Endothelial cell of hepatic sinusoid (primary cell): ENCODE data around the gene HOXB9.

ENCODE experiments used
- in situ Hi-C: cut with HindIII; loops from 2 replicates; pipeline ENCODE4 v1.10.0; 2017; ENCODE audit warnings: low sequenced_read_pairs

Gene HOXB9

DNA sequence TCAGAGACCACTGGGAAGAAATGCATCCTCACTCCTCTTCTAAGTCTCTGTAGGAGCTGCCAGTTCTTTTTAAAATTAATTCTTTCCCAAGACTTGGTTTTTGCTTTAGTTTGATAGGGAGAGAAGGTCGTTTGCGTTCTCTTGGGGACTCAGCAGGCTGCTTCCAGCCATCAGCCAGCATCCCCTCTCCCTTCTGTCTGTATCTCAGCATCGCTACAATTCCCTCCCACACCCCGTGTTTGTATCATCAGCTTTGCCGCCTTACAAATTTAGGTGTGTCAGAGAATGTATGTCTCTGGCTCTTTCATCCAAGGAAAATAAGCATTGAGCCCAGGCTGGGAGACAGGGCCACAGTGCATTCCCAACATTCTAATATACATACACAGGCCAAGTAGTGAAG, 26.8 kb downstream of the HOXB9 start:
- in situ Hi-C loops: no loop called here

GRCh38 chr17:48598736-48599135, 27.4 kb downstream of the HOXB9 start:
- in situ Hi-C loops: no loop called here

GRCh38 chr17:48597778-48598631, 28.2 kb downstream of the HOXB9 start:
- in situ Hi-C loops: no loop called here

DNA sequence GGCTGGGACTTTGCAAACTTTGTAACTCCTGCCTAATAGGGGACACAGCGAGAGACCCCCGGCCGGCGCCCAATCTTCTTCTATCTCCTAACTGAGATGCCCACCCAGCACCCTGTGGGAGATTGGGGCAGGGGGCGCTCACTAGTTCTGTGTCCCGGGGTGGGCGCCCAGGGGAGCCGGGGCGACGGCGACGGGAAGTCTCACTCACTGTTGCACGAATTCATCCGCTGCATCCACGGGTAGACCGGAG, 28.7 kb downstream of the HOXB9 start:
- in situ Hi-C loops: no loop called here

- in situ Hi-C loops: no loop called here
These were observed 29.2 kb downstream of the HOXB9 start for GRCh38 chr17:48596735-48597527.

GRCh38 chr17:48596000-48596734, 30.0 kb downstream of the HOXB9 start:
- in situ Hi-C loops: no loop called here

DNA sequence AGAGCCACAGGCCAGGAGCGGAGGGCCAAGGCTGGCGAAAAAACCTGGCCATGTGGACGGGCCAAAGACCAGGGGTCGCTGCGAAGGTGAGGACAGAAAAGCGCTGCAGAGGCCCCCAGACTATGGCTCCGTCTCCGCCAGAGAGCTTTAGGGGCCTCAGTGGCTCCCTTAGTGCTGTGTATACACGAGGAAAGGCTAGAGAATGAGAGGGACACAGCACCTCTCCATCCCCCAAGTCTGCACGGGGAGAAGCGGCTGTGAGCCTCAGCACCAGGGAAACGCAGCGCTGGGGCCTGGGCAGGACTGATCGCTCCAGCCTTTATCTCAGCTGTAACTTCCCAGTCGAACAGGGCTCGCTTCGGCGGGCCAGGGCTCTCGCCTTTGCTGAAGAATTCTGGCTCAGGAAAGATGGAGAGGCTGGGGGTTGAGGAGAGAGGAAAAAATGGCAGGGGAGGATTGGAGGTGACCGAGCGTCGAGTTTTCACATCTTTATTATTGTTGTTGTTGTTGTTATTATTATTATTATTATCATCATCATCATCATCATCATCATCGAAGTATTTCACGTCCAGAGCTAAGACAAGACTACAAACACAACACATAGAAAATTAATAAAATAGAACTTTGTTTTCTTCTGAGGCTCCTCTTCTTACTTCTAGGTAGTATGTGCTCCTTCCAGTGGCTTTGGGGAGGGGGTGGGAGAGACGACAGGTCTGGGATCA, 30.7 kb downstream of the HOXB9 start:
- in situ Hi-C loops: no loop called here

DNA sequence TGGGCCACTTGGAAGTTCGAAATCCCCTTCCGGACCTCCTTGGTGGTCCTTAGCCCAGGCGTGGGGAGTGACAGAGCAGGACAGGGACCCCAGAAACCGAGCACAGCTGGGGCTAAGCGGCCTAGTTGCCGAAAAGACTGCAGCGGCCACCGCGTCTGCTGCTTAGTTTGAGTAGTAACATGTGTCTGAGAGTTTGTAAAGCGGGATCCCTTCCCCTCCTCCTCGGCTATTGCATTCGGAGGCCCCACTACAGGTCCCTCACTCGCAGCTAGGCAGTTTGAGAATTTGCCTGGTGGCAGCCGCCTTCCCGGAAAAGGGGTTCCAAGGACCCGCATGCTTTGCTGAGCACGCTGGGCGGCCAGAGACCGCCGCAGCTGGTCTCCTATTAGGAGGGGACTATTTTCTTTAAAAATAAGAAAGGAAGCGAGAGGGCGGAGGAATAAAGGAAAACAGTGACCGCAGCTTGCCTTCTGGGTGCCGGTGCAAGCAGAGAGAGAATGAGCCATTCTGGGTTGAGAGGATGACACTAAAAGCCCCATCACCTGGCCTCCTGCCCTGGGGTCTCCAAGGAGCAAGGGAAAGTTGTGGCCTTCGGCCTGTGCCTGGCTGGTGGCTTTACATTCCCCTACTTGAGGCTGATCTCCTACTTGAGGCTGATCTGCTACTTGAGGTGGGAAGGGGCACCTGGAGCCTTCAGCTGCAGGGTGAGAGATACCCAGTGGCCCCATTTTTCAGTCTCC, 31.4 kb downstream of the HOXB9 start:
- in situ Hi-C loops: no loop called here

DNA sequence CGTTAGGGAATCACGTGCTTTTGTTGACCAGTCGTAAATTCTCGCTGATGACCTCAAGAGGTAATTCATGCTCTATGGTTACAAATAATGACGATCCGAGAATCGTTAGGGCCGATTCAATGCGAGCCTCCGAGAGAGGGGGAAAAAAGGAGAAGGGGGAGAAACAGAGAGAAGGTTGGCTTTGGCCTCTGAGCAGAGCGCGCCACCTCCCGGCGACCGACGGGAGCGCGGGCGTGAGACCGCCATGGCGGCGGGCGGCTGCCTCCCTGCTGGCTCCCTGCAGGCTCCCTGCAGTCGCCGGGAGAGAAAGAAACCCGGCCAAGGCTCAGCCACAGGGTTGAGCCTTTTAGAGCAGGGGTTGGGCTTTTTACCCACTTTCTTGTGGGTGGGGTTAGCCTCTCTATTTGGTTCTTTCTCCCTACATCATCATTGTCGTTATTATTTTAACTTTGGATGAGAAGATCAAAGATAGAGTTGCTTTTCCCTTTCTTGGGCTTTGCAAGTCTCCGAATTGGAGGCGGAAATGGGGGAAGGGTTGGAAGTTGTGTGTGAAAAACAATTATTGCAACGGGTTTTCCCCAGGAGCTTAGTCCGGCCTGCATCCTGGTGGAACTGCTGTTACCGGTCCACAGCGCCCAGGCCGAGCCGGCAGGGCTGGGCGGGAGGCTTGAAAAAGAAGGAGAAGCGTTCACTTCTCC, 32.2 kb downstream of the HOXB9 start:
- in situ Hi-C loops: no loop called here

- in situ Hi-C loops: no loop called here
These were observed 32.9 kb downstream of the HOXB9 start, which contains the start of gene HOXB5 for GRCh38 chr17:48593126-48593829. Gene HOXB5 (minus strand): TSS chr17:48593779. CDS start chr17:48593682, 97 bp downstream.

GRCh38 chr17:48592577-48592976, 33.6 kb downstream of the HOXB9 start:
- in situ Hi-C loops: no loop called here

DNA sequence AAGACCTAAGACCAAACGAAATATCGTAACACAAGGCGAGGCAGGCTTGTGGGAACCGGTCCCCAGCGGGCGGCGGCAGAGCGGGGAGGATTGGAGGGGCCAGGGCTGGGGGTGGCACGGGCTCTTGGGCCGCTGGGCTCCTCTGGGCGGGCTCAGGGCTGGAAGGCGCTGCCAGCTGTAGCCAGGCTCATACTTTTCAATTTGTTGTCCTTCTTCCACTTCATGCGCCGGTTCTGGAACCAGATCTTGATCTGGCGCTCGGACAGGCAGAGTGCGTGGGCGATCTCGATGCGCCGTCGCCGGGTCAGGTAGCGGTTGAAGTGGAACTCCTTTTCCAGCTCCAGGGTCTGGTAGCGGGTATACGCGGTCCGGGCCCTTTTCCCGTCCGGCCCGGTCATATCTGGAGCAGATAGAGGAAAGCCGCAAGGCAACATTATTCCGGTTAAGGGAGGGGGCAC, 34.1 kb downstream of the HOXB9 start:
- in situ Hi-C loops: no loop called here

DNA sequence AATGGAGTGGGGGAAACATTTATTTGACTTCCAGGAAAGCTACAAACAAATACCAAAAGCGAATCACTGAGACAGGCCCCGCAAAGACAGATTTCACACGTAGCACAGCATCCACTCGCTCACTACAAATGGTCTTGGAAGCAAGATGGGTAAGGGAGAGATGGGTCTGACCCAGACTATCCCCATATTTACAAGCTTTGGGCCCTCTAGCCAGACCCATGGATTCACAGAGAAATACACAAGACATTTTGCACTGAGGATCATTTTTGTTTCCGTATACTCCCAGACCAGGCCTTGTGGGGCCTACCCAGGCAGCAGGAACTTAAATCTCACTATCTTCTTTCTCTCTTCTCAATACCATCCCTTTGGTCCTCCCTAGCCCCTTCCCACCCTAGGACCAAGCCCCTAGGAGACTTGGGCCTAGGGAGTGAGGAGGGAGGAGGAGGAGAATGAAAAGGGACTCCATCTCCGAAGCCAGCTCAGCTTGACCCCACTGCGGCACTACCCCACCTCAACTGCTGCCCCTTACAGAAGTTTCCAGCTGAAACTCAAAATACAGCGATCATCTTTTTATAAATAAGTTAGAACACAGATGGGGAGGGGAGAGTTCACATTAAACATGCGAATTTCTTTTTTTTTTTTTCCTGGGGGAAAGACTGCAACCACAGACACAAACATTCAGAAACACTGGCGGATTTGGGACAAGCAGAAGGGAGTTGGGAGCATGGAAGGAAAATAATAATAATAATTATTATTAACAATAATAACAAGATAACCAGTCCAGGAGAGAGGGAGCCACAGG, 34.7 kb downstream of the HOXB9 start:
- in situ Hi-C loops: no loop called here

DNA sequence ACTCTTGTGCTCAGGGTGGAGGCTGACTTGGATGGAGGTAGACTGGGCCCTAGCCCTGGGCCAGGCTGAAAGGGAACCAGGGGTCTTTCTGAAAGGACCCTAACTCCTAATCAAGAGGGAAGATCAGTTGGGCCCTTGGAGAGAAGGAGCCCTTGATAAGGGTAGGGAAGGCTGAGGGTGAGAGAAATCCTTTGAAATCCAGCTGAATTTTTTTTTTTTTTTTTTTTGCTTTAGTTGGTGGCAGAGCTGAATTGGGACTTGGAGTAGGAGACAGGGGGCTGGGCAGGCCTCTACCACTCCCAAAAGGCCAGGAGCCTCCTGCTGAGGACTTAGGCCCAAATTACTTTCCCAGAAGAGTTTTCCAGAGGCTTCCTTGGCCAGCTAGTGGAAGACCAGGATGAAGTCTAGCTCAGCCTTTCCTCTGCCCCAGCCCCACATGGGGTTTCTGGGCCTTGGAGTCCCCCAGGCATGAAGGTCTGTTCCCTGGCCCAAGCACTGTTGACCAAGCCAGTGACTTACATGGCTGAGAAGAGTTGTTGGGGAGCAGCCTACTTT, 35.5 kb downstream of the HOXB9 start:
- in situ Hi-C loops: no loop called here

DNA sequence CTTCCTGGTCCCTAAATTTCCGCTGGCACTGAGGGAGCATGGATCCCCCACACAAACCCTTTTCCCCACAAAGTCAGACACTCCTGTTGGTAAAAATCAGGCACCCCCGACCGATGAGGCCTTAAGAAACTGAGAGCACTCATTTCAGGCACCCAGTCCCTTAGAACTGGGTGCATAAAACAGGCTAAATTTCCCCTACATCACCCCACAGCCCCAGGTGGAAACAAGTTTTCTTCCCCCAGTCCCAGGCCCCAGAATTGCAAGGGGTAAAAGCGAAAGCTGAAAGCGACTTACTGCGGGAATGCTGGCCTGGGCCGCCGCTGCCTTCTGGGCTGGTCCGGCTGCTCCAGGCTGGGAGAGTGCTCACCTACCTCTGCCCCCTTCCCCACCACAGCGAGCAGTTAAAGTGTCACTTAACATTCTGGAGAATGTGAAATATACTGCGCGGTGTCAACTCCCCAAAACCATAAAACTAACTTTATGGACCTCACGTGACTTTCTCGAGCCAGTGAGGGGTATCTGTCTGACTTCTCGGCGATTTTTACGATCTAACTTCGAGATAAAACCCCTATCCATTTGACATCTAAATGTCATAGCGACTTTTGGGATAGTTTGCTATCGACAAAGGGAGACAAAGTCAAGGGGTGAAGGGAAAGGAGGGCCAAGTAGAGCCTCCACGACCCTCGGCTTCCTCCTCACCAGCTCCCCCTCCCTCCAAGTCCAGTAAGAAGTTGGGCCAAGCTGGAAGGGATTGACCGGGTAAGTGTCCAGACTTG, 36.1 kb downstream of the HOXB9 start, which contains the start of gene HOXB3:
TSS of gene HOXB3 (minus strand) at position 411 of the 776 bp plus-strand sequence. CDS start 37,767 bp downstream, outside the sequence.
- in situ Hi-C loops: no loop called here

DNA sequence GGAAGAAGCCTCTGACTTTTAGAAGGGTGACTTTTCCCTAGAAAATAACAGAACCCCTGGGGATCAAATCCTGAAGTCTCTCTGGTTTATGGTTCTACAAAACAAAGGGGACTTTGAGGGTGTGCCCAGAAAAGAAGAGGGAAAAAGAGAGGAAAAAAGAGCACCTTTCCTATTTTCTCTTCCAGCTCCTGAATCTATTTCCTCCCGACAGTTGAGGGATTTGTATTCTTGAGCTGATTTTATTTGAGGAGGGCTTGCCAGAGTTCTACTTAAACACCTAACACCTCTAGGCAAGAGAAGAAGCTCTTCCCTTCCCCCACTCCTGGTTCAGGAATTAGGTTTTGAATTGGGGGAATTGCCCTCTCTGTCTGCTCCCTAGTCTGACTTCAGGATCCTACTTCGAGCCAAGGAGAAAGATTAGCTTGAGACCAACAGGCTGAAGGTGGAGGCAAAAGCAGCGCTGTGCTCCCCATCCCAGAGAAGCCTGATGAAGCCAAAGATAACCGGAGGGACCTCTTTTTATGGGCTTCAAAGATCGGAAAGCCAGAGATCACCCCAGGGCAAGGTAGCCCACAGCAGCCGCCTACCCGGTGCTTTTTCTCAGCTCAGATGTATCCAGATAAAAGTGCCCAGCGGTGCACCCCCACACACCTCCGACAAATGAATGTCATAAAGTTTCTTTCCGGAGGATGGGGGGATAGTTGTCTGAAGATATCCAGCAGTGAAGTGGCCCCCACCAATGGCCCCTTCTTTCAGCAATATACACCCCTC, 36.9 kb downstream of the HOXB9 start:
- in situ Hi-C loops: no loop called here
